ENCODE data around the gene FTCD. TPM values are rescaled to one million over a fixed set of nuclear protein-coding genes. Genes with fewer than 3 reads are reported as not detected.

The FTCD gene
- total and polyA plus RNA-seq, 10 of the 15 experiments (the other 5 are each of a cell fraction or from before 2014, with no cell fraction given): 0.27 to 0.28 TPM; not detected in 8

DNA sequence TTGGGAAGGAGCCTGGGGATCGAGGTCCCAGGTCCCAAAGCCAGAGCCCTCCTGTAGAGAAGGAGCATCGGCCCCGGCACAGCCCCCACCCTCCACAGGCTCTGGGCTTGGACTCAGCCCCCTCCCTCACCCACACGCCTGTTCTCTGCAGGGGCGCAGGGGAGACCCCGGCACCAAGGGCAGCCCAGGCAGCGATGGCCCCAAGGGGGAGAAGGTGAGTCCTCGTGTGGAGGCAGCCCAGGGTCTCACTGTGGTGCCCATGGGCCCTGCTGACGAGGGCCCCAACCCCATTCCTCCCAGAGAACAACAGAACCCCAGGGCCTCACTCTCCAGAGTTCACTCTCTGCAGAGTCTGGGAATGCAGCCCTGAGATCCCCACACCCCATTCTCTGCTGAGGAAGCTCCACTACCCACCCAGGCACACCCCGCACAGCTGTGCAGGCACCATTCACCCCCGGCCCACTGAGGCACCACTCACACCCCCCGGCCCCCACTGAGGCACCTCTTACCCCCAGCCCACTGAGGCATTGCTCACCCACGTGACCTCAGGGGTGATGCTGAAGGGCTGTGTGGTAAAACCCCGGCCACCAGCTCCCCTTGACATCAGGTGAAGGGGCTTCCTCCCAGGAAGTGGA is 35.6 kb downstream of the FTCD start:
- no peak for DNase-seq (ENCODE audit: low read depth, low spot score)
- TF ChIP-seq, protein P1, sequence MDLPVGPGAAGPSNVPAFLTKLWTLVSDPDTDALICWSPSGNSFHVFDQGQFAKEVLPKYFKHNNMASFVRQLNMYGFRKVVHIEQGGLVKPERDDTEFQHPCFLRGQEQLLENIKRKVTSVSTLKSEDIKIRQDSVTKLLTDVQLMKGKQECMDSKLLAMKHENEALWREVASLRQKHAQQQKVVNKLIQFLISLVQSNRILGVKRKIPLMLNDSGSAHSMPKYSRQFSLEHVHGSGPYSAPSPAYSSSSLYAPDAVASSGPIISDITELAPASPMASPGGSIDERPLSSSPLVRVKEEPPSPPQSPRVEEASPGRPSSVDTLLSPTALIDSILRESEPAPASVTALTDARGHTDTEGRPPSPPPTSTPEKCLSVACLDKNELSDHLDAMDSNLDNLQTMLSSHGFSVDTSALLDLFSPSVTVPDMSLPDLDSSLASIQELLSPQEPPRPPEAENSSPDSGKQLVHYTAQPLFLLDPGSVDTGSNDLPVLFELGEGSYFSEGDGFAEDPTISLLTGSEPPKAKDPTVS (IDR thresholded peaks at IDR 0.05; ENCODE audit: low read depth, low read length): no peak
- no peak for TF ChIP-seq E4F1 (IDR thresholded peaks at IDR 0.05; ENCODE audit: borderline replicate concordance, partially characterized antibody)
- H3K4me2 ChIP-seq (ENCODE audit: control insufficient read depth, insufficient read depth): no peak overlapping the region

More for the DNA sequence above, 35.6 kb downstream of the FTCD start:
- no TSS peak for BruUV-seq (replicated peaks)
- FAIRE-seq (no peak), ATAC-seq (no peak)
- 9% methylated on average over 12 of the region's 14 CpGs for WGBS (ENCODE audit: insufficient coverage, insufficient replicate concordance, low lambda C conversion rate, missing lambda C conversion rate)
- H3K27ac ChIP-seq (ENCODE audit: control insufficient read depth, insufficient read depth): no peak overlapping the region
- ChIA-PET SMC1A (ENCODE audit: uncharacterized antibody, unreplicated experiment) (no interaction called here), RAD21 (ENCODE audit: unreplicated experiment) (no interaction called here), CTCF (no interaction called here), POLR2A (no interaction called here)
- intact Hi-C loops (cut with micrococcal nuclease; ENCODE audit: unreplicated experiment): no loop called here
- no peaks in the 10 kb centered on the region for H3K27me3 ChIP-seq (replicated peaks in 1 of 2; ENCODE audit: control insufficient read depth in 2 of 2, insufficient read depth in 2 of 2, low read length in 1 of 2)
- no peak overlapping the region for H3K4me3 ChIP-seq
- no peak overlapping the region for H2AFZ ChIP-seq (ENCODE audit: control insufficient read depth, low read depth, low read length)
- H3K9ac ChIP-seq (ENCODE audit: control insufficient read depth, insufficient read depth, low read length): no peak overlapping the region
- no peaks in the 10 kb centered on the region for H4K20me1 ChIP-seq (ENCODE audit: control insufficient read depth, insufficient read depth)
- in situ Hi-C loops (cut with MboI): no loop called here
- H3K79me2 ChIP-seq (ENCODE audit: control insufficient read depth, insufficient read depth, low read length): no peaks in the 10 kb centered on the region
- no peaks in the 10 kb centered on the region for H3K36me3 ChIP-seq (ENCODE audit: control insufficient read depth in 2 of 2, insufficient read depth in 2 of 2, low read length in 1 of 2)
- H3K4me1 ChIP-seq (ENCODE audit: control insufficient read depth, insufficient read depth, low read length): no peaks in the 10 kb centered on the region
- H3K9me3 ChIP-seq (replicated peaks; ENCODE audit: control insufficient read depth, insufficient read depth, low read length): no peaks in the 10 kb centered on the region; the same call in 2 of the 3 replicates

Measured in GM12878 (cell line).